ENCODE results near the gene CEACAM5.

- TF ChIP-seq POLR2A (IDR thresholded peaks at IDR 0.05; ENCODE audit: low read depth, low read length), result no peak
- TF ChIP-seq MXI1 (IDR thresholded peaks at IDR 0.05; ENCODE audit: borderline replicate concordance, low read depth, low read length), result no peak
- no peak for TF ChIP-seq CTCF (conservative IDR thresholded peaks at IDR 0.05; ENCODE audit: low read depth, low read length)
- TF ChIP-seq USF2 (IDR thresholded peaks at IDR 0.05; ENCODE audit: low read depth, low read length), result 0 out of 2 replicates have a peak, but pooled peaks have one; percentile 20
These were observed 50.4 kb downstream of the CEACAM5 start for GRCh38 chr19:41758846-41759245.

Measured in IMR-90 (cell line).